Cerebellar cortex (tissue), 1 donor: Measurements from ENCODE around the gene PAXX.
"Not testable (repeated sequence)": the region's sequence is repeated elsewhere in the genome, so short reads cannot be mapped to it uniquely, and the experiment has no call there.

Experiments used
- DNase-seq: peaks from one replicate; pipeline ENCODE4 v3.0.0-alpha.2; 2015; ENCODE audit warnings: low spot score

The PAXX gene

GRCh38 chr9:137002646-137003041, 10.4 kb downstream of the PAXX start:
- no peak for DNase-seq

GRCh38 chr9:137004285-137004684, 12.1 kb downstream of the PAXX start:
- not testable (repeated sequence) for DNase-seq

GRCh38 chr9:137006116-137007003, 14.1 kb downstream of the PAXX start:
- DNase-seq, result no peak

- DNase-seq, result no peak
Measured at GRCh38 chr9:137007108-137007815, 15.0 kb downstream of the PAXX start.

GRCh38 chr9:137007816-137008270, 15.6 kb downstream of the PAXX start:
- DNase-seq, result no peak

- no peak for DNase-seq
Measured at GRCh38 chr9:137008312-137008711, 16.1 kb downstream of the PAXX start.

- no peak for DNase-seq
Measured at GRCh38 chr9:137009217-137009616, 17.0 kb downstream of the PAXX start.

- no peak for DNase-seq
Measured at GRCh38 chr9:137009938-137010732, 17.9 kb downstream of the PAXX start.

GRCh38 chr9:137011156-137011555, 18.9 kb downstream of the PAXX start:
- DNase-seq, result no peak

- DNase-seq, result no peak
Measured at GRCh38 chr9:137011907-137012675, 19.9 kb downstream of the PAXX start.

- no peak for DNase-seq
Measured at GRCh38 chr9:137012694-137013570, 20.7 kb downstream of the PAXX start.

GRCh38 chr9:137013571-137013940, 21.3 kb downstream of the PAXX start:
- no peak for DNase-seq

GRCh38 chr9:137014166-137014565, 21.9 kb downstream of the PAXX start:
- no peak for DNase-seq

- no peak for DNase-seq
Measured at GRCh38 chr9:137014776-137015539, 22.7 kb downstream of the PAXX start.

- DNase-seq, result no peak
Measured at GRCh38 chr9:137015540-137015930, 23.3 kb downstream of the PAXX start.

GRCh38 chr9:137015976-137016375, 23.8 kb downstream of the PAXX start:
- DNase-seq, result no peak

- DNase-seq, result no peak
Measured at GRCh38 chr9:137016436-137016835, 24.2 kb downstream of the PAXX start.

GRCh38 chr9:137017071-137017470, 24.8 kb downstream of the PAXX start:
- DNase-seq, result no peak

- no peak for DNase-seq
Measured at GRCh38 chr9:137017791-137018497, 25.7 kb downstream of the PAXX start.
